Astrocyte (in vitro differentiated cells and primary cell): ENCODE data around the gene LGALS9C. TPM values are rescaled to one million over a fixed set of nuclear protein-coding genes. Genes with fewer than 3 reads are reported as not detected.
"Not testable (repeated sequence)": the region's sequence is repeated elsewhere in the genome, so short reads cannot be mapped to it uniquely, and the experiment has no call there.

Experiments used
- DNase-seq: peaks from one replicate; pipeline ENCODE4 v3.0.0-alpha.2; 2010; ENCODE audit warnings: low read depth
- FAIRE-seq: peaks from 2 replicates; lab custom pipeline; 2011; peaks lifted over from hg19 to GRCh38; lab: Jason Lieb, UNC
- H2AFZ ChIP-seq: 2 replicates; pipeline ENCODE4 v1.6.0; 2012; ENCODE audit warnings: low read depth, low read length, inconsistent platforms
- H3K27ac ChIP-seq: 2 replicates; pipeline ENCODE4 v1.5.1; 2011; ENCODE audit warnings: low read depth, low read length, inconsistent platforms
- H3K27me3 ChIP-seq: 2 replicates; pipeline ENCODE4 v1.6.0; 2011; ENCODE audit warnings: low read length, inconsistent platforms; ENCODE audit not compliant: insufficient read depth
- H3K36me3 ChIP-seq: 2 replicates; pipeline ENCODE4 v1.5.1; 2011; ENCODE audit warnings: low read length, inconsistent platforms; ENCODE audit not compliant: insufficient read depth
- H3K4me1 ChIP-seq: 2 replicates; pipeline ENCODE4 v1.5.1; 2011; ENCODE audit warnings: low read length, inconsistent platforms; ENCODE audit not compliant: insufficient read depth
- H3K4me2 ChIP-seq: 2 replicates; pipeline ENCODE4 v1.6.0; 2012; ENCODE audit warnings: low read length, inconsistent platforms
- H3K4me3 ChIP-seq: 2 replicates; pipeline ENCODE4 v1.5.1; 2011; ENCODE audit warnings: low read depth, mild to moderate bottlenecking, low read length, inconsistent platforms; ENCODE audit not compliant: insufficient read depth
- H3K79me2 ChIP-seq: 2 replicates; pipeline ENCODE4 v1.6.0; 2012; ENCODE audit warnings: mild to moderate bottlenecking, low read length, inconsistent platforms; ENCODE audit not compliant: insufficient read depth
- H3K9ac ChIP-seq: 2 replicates; pipeline ENCODE4 v1.6.0; 2012; ENCODE audit warnings: mild to moderate bottlenecking, low read length, inconsistent platforms
- H3K9me3 ChIP-seq: 2 replicates; pipeline ENCODE4 v1.5.1; 2012; ENCODE audit warnings: low read depth, mild to moderate bottlenecking, low read length, inconsistent platforms; ENCODE audit not compliant: insufficient read depth
- H4K20me1 ChIP-seq: 2 replicates; pipeline ENCODE4 v1.6.0; 2012; ENCODE audit warnings: low read length, inconsistent platforms; ENCODE audit not compliant: insufficient read depth
- H3K27ac Mint-ChIP-seq: one replicate; pipeline ENCODE4 v1.8.0; 2021; ENCODE audit warnings: mild to moderate bottlenecking, mixed read lengths; ENCODE audit not compliant: unreplicated experiment
- H3K27me3 Mint-ChIP-seq: one replicate; pipeline ENCODE4 v1.8.0; 2021; ENCODE audit warnings: low read depth, mixed read lengths; ENCODE audit not compliant: unreplicated experiment
- H3K36me3 Mint-ChIP-seq: one replicate; pipeline ENCODE4 v1.8.0; 2021; ENCODE audit warnings: low read depth, mixed read lengths; ENCODE audit not compliant: unreplicated experiment
- H3K4me1 Mint-ChIP-seq: one replicate; pipeline ENCODE4 v1.8.0; 2021; ENCODE audit warnings: low read depth, mixed read lengths; ENCODE audit not compliant: unreplicated experiment
- H3K4me3 Mint-ChIP-seq: one replicate; pipeline ENCODE4 v1.8.0; 2021; ENCODE audit warnings: mild to moderate bottlenecking, moderate library complexity, mixed read lengths; ENCODE audit not compliant: unreplicated experiment
- H3K9me3 Mint-ChIP-seq: one replicate; pipeline ENCODE4 v1.8.0; 2021; ENCODE audit warnings: mild to moderate bottlenecking, mixed read lengths; ENCODE audit not compliant: unreplicated experiment
- total RNA-seq: library from RNA; stranded (reverse); gene quantifications from 2 replicates; pipeline ENCODE4 v1.2.1, GENCODE V29; 2021

LGALS9C gene
- total RNA-seq, 1 donor from 2014 or later = not detected

DNA sequence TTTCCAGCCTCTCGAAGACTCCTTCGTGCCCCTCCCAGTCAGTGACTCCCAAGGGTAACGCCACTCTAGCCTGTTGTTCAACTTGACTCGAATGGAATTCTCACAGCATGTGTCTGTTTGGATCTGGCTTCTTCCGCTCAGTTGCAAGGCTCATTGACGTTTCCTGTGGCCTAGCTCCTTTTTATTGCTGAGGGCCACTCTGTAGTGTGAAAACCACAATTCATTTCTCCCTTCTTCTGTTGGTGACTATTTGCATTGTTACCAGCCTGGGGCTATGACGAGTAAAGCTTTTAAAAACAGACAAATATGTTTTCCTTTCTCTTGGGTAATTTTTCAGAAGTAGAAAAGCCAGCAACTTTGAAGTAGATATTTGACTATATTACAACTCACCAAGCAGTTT is 1.8 kb upstream of the LGALS9C start:
- DNase-seq, H3K79me2 ChIP-seq, FAIRE-seq, H3K9me3 Mint-ChIP-seq, H3K36me3 ChIP-seq, H3K27ac Mint-ChIP-seq, H2AFZ ChIP-seq, H3K4me1 Mint-ChIP-seq, H4K20me1 ChIP-seq, H3K9me3 ChIP-seq, H3K27me3 ChIP-seq, H3K4me3 ChIP-seq, H3K27me3 Mint-ChIP-seq, H3K36me3 Mint-ChIP-seq, H3K4me2 ChIP-seq, H3K4me3 Mint-ChIP-seq, H3K9ac ChIP-seq, H3K4me1 ChIP-seq, H3K27ac ChIP-seq: not testable (repeated sequence)

DNA sequence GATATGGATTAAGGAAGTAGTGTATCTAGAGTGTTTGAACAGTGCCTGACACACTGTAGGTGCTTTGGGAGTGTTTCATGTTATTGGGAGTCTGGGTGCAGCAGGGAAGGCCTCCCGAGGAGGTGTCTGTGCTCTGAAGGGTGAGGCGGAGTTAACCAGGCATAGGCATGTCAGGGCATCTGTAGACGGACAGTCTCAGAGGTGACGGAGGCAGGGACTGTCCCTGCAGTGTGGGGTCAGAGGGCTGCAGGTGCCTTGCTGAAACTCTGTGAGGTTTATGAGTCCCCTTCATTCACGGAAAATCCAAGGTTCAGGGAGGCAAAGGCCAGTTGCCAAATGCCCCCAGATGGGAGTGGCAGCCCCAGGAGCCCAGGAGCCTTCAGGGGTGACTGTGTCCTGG is 778 bp downstream of the LGALS9C start:
- H3K4me1 Mint-ChIP-seq, H3K27me3 ChIP-seq, H2AFZ ChIP-seq, H3K9me3 ChIP-seq, H3K9me3 Mint-ChIP-seq, H3K36me3 ChIP-seq, H3K36me3 Mint-ChIP-seq, H3K27ac Mint-ChIP-seq, H3K4me2 ChIP-seq, H3K4me1 ChIP-seq, DNase-seq, FAIRE-seq, H3K4me3 ChIP-seq, H3K4me3 Mint-ChIP-seq, H4K20me1 ChIP-seq, H3K27me3 Mint-ChIP-seq, H3K27ac ChIP-seq, H3K79me2 ChIP-seq, H3K9ac ChIP-seq: not testable (repeated sequence)

DNA sequence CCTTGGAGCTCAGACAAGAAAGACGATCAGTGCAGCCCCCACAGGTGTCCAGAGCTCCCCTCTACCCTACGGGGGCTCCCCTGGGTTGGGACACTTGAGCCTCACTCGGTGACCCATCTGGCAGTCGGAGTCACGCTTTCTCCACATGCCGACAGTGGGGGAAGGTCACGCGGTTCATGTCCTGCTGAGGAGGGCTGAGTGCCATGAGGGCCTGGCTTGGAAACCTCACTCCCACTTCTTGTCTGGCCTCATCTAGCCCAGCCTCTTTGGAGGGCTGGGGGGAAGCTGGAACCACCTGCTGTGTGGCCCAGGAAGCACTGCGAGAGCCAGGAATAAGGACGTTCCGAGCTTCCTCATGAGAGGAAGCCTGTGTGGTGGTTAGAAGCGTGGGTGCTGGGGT is 1.8 kb downstream of the LGALS9C start:
- not testable (repeated sequence) for H3K9me3 ChIP-seq, H3K4me1 Mint-ChIP-seq, H3K4me3 ChIP-seq, H3K27me3 Mint-ChIP-seq, H3K36me3 Mint-ChIP-seq, H3K4me1 ChIP-seq, H3K4me2 ChIP-seq, DNase-seq, H3K36me3 ChIP-seq, H3K9me3 Mint-ChIP-seq, H4K20me1 ChIP-seq, H3K27ac ChIP-seq, H3K4me3 Mint-ChIP-seq, H3K9ac ChIP-seq, FAIRE-seq, H3K79me2 ChIP-seq, H2AFZ ChIP-seq, H3K27me3 ChIP-seq, H3K27ac Mint-ChIP-seq

DNA sequence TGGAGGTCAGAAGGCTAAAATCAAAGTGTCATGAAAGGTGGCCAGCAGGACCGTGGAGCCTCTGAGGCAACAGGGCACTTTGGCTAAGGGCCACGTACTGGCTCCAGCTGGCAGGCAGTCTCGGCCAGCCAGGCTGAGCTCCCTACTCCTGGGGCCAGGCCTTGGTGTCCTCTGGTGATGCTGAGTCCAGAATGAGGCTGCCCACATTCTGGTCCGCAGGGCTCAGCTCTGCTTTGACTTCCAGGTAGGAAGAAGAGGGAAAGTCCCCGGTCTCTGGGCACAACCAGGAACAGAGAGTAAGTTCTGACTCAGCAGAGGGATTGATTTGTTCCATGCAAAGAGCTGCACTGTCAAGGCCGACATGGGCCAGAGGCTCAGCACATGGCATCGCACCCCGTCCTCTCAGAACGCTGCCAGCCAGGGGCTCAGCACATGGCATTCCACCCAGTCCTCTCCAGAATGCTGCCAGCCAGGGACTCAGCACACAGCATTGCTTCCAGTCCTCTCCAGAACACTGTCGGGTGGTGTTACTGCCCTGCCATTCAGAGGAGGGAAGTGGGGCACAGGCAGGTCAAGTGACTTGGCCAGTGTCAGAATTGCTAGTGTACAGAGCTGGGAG is 2.5 kb downstream of the LGALS9C start:
- H2AFZ ChIP-seq, H3K79me2 ChIP-seq, H3K4me1 ChIP-seq, H3K36me3 ChIP-seq, H3K9me3 Mint-ChIP-seq, H3K27ac Mint-ChIP-seq, FAIRE-seq, H4K20me1 ChIP-seq, H3K4me2 ChIP-seq, H3K4me3 ChIP-seq, H3K36me3 Mint-ChIP-seq, H3K27ac ChIP-seq, H3K4me3 Mint-ChIP-seq, H3K27me3 ChIP-seq, H3K27me3 Mint-ChIP-seq, H3K9ac ChIP-seq, DNase-seq, H3K4me1 Mint-ChIP-seq, H3K9me3 ChIP-seq: not testable (repeated sequence)

DNA sequence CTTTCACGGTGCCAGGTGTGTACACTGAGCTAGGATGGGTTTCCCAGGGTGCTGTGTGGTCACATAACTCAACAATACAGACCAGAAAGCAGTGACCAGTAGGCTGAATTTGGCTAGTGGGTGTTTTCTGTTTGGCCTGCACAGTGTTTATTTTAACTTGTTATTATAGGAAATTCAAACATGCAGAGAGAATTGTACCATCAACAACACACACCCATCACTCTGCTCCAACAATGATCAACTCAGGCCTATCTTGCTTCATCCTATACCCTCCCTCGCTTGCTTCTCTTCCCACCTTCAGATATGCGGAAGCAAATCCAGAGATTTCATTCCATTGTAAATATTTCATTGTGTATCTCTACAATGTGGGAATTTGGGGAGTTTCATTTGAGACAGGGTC is 5.2 kb downstream of the LGALS9C start:
- H3K36me3 ChIP-seq, FAIRE-seq, H3K4me3 ChIP-seq, H3K4me1 ChIP-seq, H3K4me2 ChIP-seq, H3K4me1 Mint-ChIP-seq, H3K4me3 Mint-ChIP-seq, H3K27me3 ChIP-seq, H3K27ac ChIP-seq, DNase-seq, H3K27me3 Mint-ChIP-seq, H3K9me3 Mint-ChIP-seq, H2AFZ ChIP-seq, H3K79me2 ChIP-seq, H3K36me3 Mint-ChIP-seq, H3K9me3 ChIP-seq, H3K27ac Mint-ChIP-seq, H3K9ac ChIP-seq, H4K20me1 ChIP-seq: not testable (repeated sequence)

DNA sequence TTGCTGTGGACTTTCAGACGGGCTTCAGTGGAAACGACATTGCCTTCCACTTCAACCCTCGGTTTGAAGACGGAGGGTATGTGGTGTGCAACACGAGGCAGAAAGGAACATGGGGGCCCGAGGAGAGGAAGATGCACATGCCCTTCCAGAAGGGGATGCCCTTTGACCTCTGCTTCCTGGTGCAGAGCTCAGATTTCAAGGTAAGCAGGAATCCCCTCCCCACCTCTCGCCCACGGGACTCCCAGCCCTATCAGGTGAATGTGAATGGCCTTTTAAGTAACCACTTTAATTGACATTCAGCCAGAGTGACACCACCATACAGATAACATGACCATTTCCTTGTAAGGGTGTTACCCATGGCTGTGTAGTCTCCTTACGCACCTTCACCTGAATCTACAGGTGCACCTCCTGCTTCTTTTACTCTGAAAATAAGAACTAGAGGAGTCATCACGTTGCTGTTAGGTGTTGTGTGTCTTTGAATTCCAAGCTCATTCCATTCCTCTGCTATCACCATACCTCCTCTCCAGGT is 9.4 kb downstream of the LGALS9C start:
- not testable (repeated sequence) for H2AFZ ChIP-seq, H3K36me3 Mint-ChIP-seq, H3K27ac Mint-ChIP-seq, H3K27me3 Mint-ChIP-seq, H3K9ac ChIP-seq, H3K4me2 ChIP-seq, H3K9me3 ChIP-seq, H3K27ac ChIP-seq, H3K79me2 ChIP-seq, FAIRE-seq, H3K4me3 ChIP-seq, H3K4me1 Mint-ChIP-seq, DNase-seq, H3K4me3 Mint-ChIP-seq, H3K9me3 Mint-ChIP-seq, H3K27me3 ChIP-seq, H3K4me1 ChIP-seq, H4K20me1 ChIP-seq, H3K36me3 ChIP-seq
